Coronary artery (tissue), 2 donors: ENCODE data around the gene SZRD1.

Experiments used
- DNase-seq: peaks from one replicate; pipeline ENCODE4 v3.0.0-alpha.2; 2017; ENCODE audit warnings: low spot score
- H3K27ac ChIP-seq, 2 donors: fragments of 200-600 bp; sonication (generic); one replicate each; pipeline ENCODE4 v1.5.1; 2016 to 2019
- H3K4me3 ChIP-seq: fragments of 200-600 bp; sonication (generic); 2 replicates; pipeline ENCODE4 v1.5.1; 2016; ENCODE audit warnings: mild to moderate bottlenecking, moderate library complexity
- CTCF ChIP-seq: fragments of 200-600 bp; sonication (generic); IDR thresholded peaks from one replicate; pipeline ENCODE4 v1.5.1; 2019; ENCODE audit warnings: antibody characterized with exemption

Gene SZRD1

GRCh38 chr1:16387201-16388188, 20.5 kb downstream of the SZRD1 start:
- Histone ChIP-seq H3K27ac (peak overlapping the region; percentile 64 to 89), H3K4me3 (peak overlapping the region; percentile 63)
- TF ChIP-seq CTCF, result no peak
- no peak for DNase-seq

GRCh38 chr1:16391411-16391810, 24.4 kb downstream of the SZRD1 start:
- Histone ChIP-seq H3K4me3 (peak overlapping the region; percentile 11), H3K27ac (no peak overlapping the region)
- DNase-seq, result no peak
- no peak for TF ChIP-seq CTCF

- Histone ChIP-seq H3K4me3 (peak overlapping the region; percentile 24), H3K27ac (peak overlapping the region in 1 of 2 donors; percentile 60)
- no peak for DNase-seq
- TF ChIP-seq CTCF, result no peak
Measured at GRCh38 chr1:16392740-16393569, 25.9 kb downstream of the SZRD1 start.

- Histone ChIP-seq H3K4me3 (peak overlapping the region; percentile 24), H3K27ac (peak overlapping the region in 1 of 2 donors; percentile 60)
- no peak for DNase-seq
- no peak for TF ChIP-seq CTCF
Measured at GRCh38 chr1:16393570-16394521, 26.8 kb downstream of the SZRD1 start.

GRCh38 chr1:16394977-16395376, 27.9 kb downstream of the SZRD1 start:
- no peak for DNase-seq
- TF ChIP-seq CTCF, result no peak

GRCh38 chr1:16396591-16396990, 29.5 kb downstream of the SZRD1 start:
- DNase-seq, result no peak
- Histone ChIP-seq H3K4me3 (no peak overlapping the region), H3K27ac (peak overlapping the region in 1 of 2 donors; percentile 1)
- TF ChIP-seq CTCF, result no peak

More at GRCh38 chr1:16394977-16395376, 27.9 kb downstream of the SZRD1 start:
- Histone ChIP-seq H3K4me3 (no peak overlapping the region), H3K27ac (no peak overlapping the region)
